HepG2 (cell line): ENCODE results near the gene TEX51. TPM values are rescaled to one million over a fixed set of nuclear protein-coding genes. Genes with fewer than 3 reads are reported as not detected.

Experiments
- ATAC-seq: fragments of 200-7000 bp; cut with Tn5 transposase; 3 replicates; pipeline ENCODE4 v1.9.1; 2020; ENCODE audit warnings: mild to moderate bottlenecking, moderate library complexity
- BruUV-seq: library from RNA; stranded (reverse); fragments of 400-500 nt; replicated peaks from 2 replicates; lab custom pipeline; 2021; lab: Mats Ljungman, UMichigan
- CTCF ChIA-PET: fragments of 300-600 bp; formaldehyde crosslinking; extraction: SDS; loops from one replicate; lab custom pipeline; 2021; ENCODE audit warnings: low total read pairs, inconsistent platforms, low intra/inter-chr PET ratio; lab: Yijun Ruan, JAX
- POLR2A ChIA-PET: fragments of 350-600 bp; sonication (Branson Sonifier 250); formaldehyde crosslinking; loops from one replicate; lab custom pipeline; 2020; ENCODE audit warnings: antibody characterized with exemption, inconsistent platforms; lab: Yijun Ruan, JAX
- DNase-seq: peaks from one replicate; pipeline ENCODE4 v3.0.0-alpha.2; 2015; ENCODE audit warnings: low spot score
- FAIRE-seq: peaks from 3 replicates; lab custom pipeline; 2011; peaks lifted over from hg19 to GRCh38; lab: Jason Lieb, UNC
- H2AFZ ChIP-seq: one replicate; pipeline ENCODE4 v1.6.1; 2011; ENCODE audit warnings: low read length, inconsistent platforms
- H3K27ac ChIP-seq: fragments of 300-600 bp; 3 replicates; pipeline ENCODE4 v1.8.0; 2011; ENCODE audit warnings: mixed run types, mild to moderate bottlenecking, mixed read lengths, low read length, inconsistent platforms; ENCODE audit not compliant: insufficient read depth; ENCODE audit errors: extremely low read length
- H3K27me3 ChIP-seq, 2 experiments: fragments of 200-600 bp in 1 of 2; 2 replicates in 1 of 2; 3 replicates in 1 of 2; pipeline versions ENCODE4 v1.6.0 to v1.8.0; 2011; ENCODE audit warnings: low read length in 2 of 2, mild to moderate bottlenecking in 2 of 2, moderate library complexity in 2 of 2, inconsistent platforms in 1 of 2; ENCODE audit not compliant: insufficient read depth in 2 of 2, control insufficient read depth in 1 of 2
- H3K36me3 ChIP-seq, 2 experiments: fragments of 200-600 bp in 1 of 2; replicated peaks in 1 of 2; 2 replicates in 1 of 2; 3 replicates in 1 of 2; pipeline versions ENCODE4 v1.5.1 to v1.8.0; 2011; ENCODE audit warnings: low read length in 2 of 2, inconsistent platforms in 1 of 2; ENCODE audit not compliant: insufficient read depth in 2 of 2, control insufficient read depth in 1 of 2
- H3K4me1 ChIP-seq: 2 replicates; pipeline ENCODE4 v1.5.1; 2012; ENCODE audit warnings: low read length, inconsistent platforms; ENCODE audit not compliant: insufficient read depth
- H3K4me2 ChIP-seq: 2 replicates; pipeline ENCODE4 v1.6.0; 2011; ENCODE audit warnings: low read depth, low read length, inconsistent platforms
- H3K4me3 ChIP-seq, 3 experiments: fragments of 200-600 bp in 1 of 3; sonication (generic), shearing (Covaris generic) in 1 of 3; replicated peaks in 1 of 3; 2 replicates each; pipeline ENCODE4 v1.5.1; 2011 to 2016; ENCODE audit warnings: low read length in 3 of 3, inconsistent platforms in 2 of 3, low read depth in 2 of 3, mild to moderate bottlenecking in 2 of 3, control low read depth in 1 of 3, mixed read lengths in 1 of 3; ENCODE audit not compliant: insufficient read depth in 1 of 3
- H3K79me2 ChIP-seq: one replicate; pipeline ENCODE4 v1.6.1; 2011; ENCODE audit warnings: low read length, inconsistent platforms; ENCODE audit not compliant: insufficient read depth
- H3K9ac ChIP-seq: 2 replicates; pipeline ENCODE4 v1.6.0; 2011; ENCODE audit warnings: mild to moderate bottlenecking, low read depth, low read length, inconsistent platforms; ENCODE audit not compliant: insufficient read depth
- H3K9me3 ChIP-seq: 2 replicates; pipeline ENCODE4 v1.5.1; 2012; ENCODE audit warnings: mild to moderate bottlenecking, low read length
- H4K20me1 ChIP-seq: 2 replicates; pipeline ENCODE4 v1.6.0; 2011; ENCODE audit warnings: inconsistent platforms, mild to moderate bottlenecking, low read length, moderate library complexity; ENCODE audit not compliant: insufficient read depth
- BCL6 ChIP-seq: IDR thresholded peaks from 2 replicates; pipeline ENCODE4 v1.6.1; 2016; ENCODE audit warnings: missing genetic modification reagents, missing compliant biosample characterization
- CHD2 ChIP-seq: IDR thresholded peaks from 2 replicates; pipeline ENCODE4 v1.6.1; 2011; ENCODE audit warnings: low read depth, low read length, improper control_type of control experiment
- ESRRA ChIP-seq: sonication (generic); formaldehyde crosslinking; IDR thresholded peaks from 2 replicates; pipeline ENCODE4 v1.5.1; 2020; ENCODE audit warnings: mild to moderate bottlenecking, low read depth, missing genetic modification reagents
- HMGA1 ChIP-seq: sonication (generic); formaldehyde crosslinking; conservative IDR thresholded peaks from 2 replicates; pipeline ENCODE4 v1.4.0; 2020; ENCODE audit warnings: missing genetic modification reagents
- HNRNPL ChIP-seq: fragments of 200-400 bp; formaldehyde crosslinking; IDR thresholded peaks from 2 replicates; pipeline ENCODE4 v1.6.1; 2017; ENCODE audit warnings: mild to moderate bottlenecking, low read depth, low read length
- JDP2 ChIP-seq: sonication (generic); formaldehyde crosslinking; IDR thresholded peaks from 2 replicates; pipeline ENCODE4 v1.8.1; 2022; ENCODE audit warnings: missing genetic modification reagents, borderline replicate concordance
- MED1 ChIP-seq: sonication (generic); formaldehyde crosslinking; IDR thresholded peaks from 2 replicates; pipeline ENCODE4 v1.4.0; 2020; ENCODE audit warnings: missing genetic modification reagents
- MED13 ChIP-seq: sonication (generic); formaldehyde crosslinking; IDR thresholded peaks from 2 replicates; pipeline ENCODE4 v1.5.0; 2020; ENCODE audit warnings: missing genetic modification reagents
- MZF1 ChIP-seq: sonication (generic); formaldehyde crosslinking; IDR thresholded peaks from 2 replicates; pipeline ENCODE4 v1.8.1; 2023; ENCODE audit warnings: mild to moderate bottlenecking, missing genetic modification reagents, borderline replicate concordance
- NFATC3 ChIP-seq: sonication (generic); formaldehyde crosslinking; IDR thresholded peaks from 2 replicates; pipeline ENCODE4 v1.5.1; 2020; ENCODE audit warnings: mild to moderate bottlenecking, missing genetic modification reagents
- NFRKB ChIP-seq: fragments of 450-650 bp; IDR thresholded peaks from 2 replicates; pipeline ENCODE4 v1.6.1; 2017
- NONO ChIP-seq, 2 experiments: fragments of 450-650 bp in 1 of 2; sonication (generic) in 1 of 2; formaldehyde crosslinking in 1 of 2; IDR thresholded peaks in 1 of 2; conservative IDR thresholded peaks in 1 of 2; 2 replicates each; pipeline versions ENCODE4 v1.6.1 to v1.8.0; 2017 to 2022; ENCODE audit warnings: mild to moderate bottlenecking in 1 of 2, missing genetic modification reagents in 1 of 2, moderate library complexity in 1 of 2
- SP1 ChIP-seq, 2 experiments: fragments of 450-650 bp in 1 of 2; sonication (generic) in 1 of 2; formaldehyde crosslinking in 1 of 2; IDR thresholded peaks; 2 replicates each; pipeline versions ENCODE4 v1.4.0 to v1.6.1; 2016 to 2020; ENCODE audit warnings: missing genetic modification reagents in 1 of 2
- SSRP1 ChIP-seq: IDR thresholded peaks from 2 replicates; pipeline ENCODE4 v1.6.1; 2016; ENCODE audit warnings: control low read depth
- ZBTB42 ChIP-seq: sonication (generic); formaldehyde crosslinking; IDR thresholded peaks from 2 replicates; pipeline ENCODE4 v1.5.0; 2020; ENCODE audit warnings: mild to moderate bottlenecking, missing genetic modification reagents
- ZFX ChIP-seq: sonication (generic); formaldehyde crosslinking; IDR thresholded peaks from 2 replicates; pipeline ENCODE4 v1.4.0; 2020; ENCODE audit warnings: mild to moderate bottlenecking, low read depth, missing genetic modification reagents, moderate library complexity
- ZIK1 ChIP-seq: sonication (generic); formaldehyde crosslinking; IDR thresholded peaks from 2 replicates; pipeline ENCODE4 v1.5.0; 2020; ENCODE audit warnings: mild to moderate bottlenecking, low read depth, missing genetic modification reagents, borderline replicate concordance
- ZNF552 ChIP-seq: sonication (generic); formaldehyde crosslinking; IDR thresholded peaks from 2 replicates; pipeline ENCODE4 v1.9.0; 2022; ENCODE audit warnings: missing genetic modification reagents, mild to moderate bottlenecking, borderline replicate concordance
- ZNF557 ChIP-seq: sonication (generic); formaldehyde crosslinking; IDR thresholded peaks from 2 replicates; pipeline ENCODE4 v1.4.0; 2020; ENCODE audit warnings: missing genetic modification reagents
- ZNF614 ChIP-seq: IDR thresholded peaks from 2 replicates; pipeline ENCODE4 v1.6.1; 2018; ENCODE audit warnings: missing biosample characterization, missing genetic modification reagents, inconsistent platforms, borderline replicate concordance
- ZNF768 ChIP-seq: sonication (generic); formaldehyde crosslinking; IDR thresholded peaks from 2 replicates; pipeline ENCODE4 v1.4.0; 2020; ENCODE audit warnings: missing genetic modification reagents
- WGBS: methylation state at CpG from one replicate; pipeline ENCODE4 v1.1.6; 2017; ENCODE audit warnings: low lambda C conversion rate; 5-methylcytosine and 5-hydroxymethylcytosine counted together
- in situ Hi-C: cut with HindIII; loops from 2 replicates; pipeline ENCODE4 v1.10.0; 2017; ENCODE audit warnings: low pct_unique_long_range_greater_than_20kb; ENCODE audit not compliant: extremely low pct_ligation_motif_present
- intact Hi-C: fragments of 100-400 bp; cut with micrococcal nuclease; formaldehyde crosslinking; loops from one replicate; pipeline ENCODE4 v1.10.0; 2022; ENCODE audit not compliant: unreplicated experiment
- polyA plus RNA-seq, 8 experiments: library from polyadenylated mRNA; depleted of rRNA in 3 of 8; stranded (reverse) in 7 of 8; unstranded in 1 of 8; fragments of >200 nt; fragmentation: Illumina TruSeq in 4 of 8; extraction: Trizol in 4 of 8; gene quantifications; 2 replicates each; pipeline versions ENCODE4 v1.2.1 to v1.2.3, GENCODE V29; 2011 to 2016; ENCODE audit warnings: low read depth in 4 of 8, missing spikeins in 1 of 8, mixed read lengths in 1 of 8; ENCODE audit not compliant: insufficient read depth in 1 of 8
- total RNA-seq, 5 experiments: library from RNA; depleted of rRNA; stranded (reverse); fragments of >200 nt; fragmentation: Illumina TruSeq; extraction: Trizol; gene quantifications; 2 replicates each; pipeline ENCODE4 v1.2.3, GENCODE V29; 2016; ENCODE audit warnings: low read depth in 1 of 5
- TF ChIP-seq, protein P1 (sequence below): sonication (generic); formaldehyde crosslinking; IDR thresholded peaks from 2 replicates; pipeline ENCODE4 v1.5.0; 2020; ENCODE audit warnings: mild to moderate bottlenecking, missing genetic modification reagents
- TF ChIP-seq, protein P2 (sequence below): sonication (generic); formaldehyde crosslinking; IDR thresholded peaks from 2 replicates; pipeline ENCODE4 v1.8.0; 2022; ENCODE audit warnings: missing genetic modification reagents, low read depth, mild to moderate bottlenecking, borderline replicate concordance

The TEX51 gene
- total and polyA plus RNA-seq, 2 of the 13 experiments (the other 11 are each of a cell fraction or from before 2014, with no cell fraction given): not detected

- no peak for TF ChIP-seq ZIK1 (CRISPR knock-in tag)
- no peak for TF ChIP-seq ZNF557 (CRISPR knock-in tag)
- peak; percentile 39; the same call in 1 of the 2 replicates for TF ChIP-seq NFRKB
- TF ChIP-seq, protein P1, sequence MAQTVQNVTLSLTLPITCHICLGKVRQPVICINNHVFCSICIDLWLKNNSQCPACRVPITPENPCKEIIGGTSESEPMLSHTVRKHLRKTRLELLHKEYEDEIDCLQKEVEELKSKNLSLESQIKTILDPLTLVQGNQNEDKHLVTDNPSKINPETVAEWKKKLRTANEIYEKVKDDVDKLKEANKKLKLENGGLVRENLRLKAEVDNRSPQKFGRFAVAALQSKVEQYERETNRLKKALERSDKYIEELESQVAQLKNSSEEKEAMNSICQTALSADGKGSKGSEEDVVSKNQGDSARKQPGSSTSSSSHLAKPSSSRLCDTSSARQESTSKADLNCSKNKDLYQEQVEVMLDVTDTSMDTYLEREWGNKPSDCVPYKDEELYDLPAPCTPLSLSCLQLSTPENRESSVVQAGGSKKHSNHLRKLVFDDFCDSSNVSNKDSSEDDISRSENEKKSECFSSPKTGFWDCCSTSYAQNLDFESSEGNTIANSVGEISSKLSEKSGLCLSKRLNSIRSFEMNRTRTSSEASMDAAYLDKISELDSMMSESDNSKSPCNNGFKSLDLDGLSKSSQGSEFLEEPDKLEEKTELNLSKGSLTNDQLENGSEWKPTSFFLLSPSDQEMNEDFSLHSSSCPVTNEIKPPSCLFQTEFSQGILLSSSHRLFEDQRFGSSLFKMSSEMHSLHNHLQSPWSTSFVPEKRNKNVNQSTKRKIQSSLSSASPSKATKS (CRISPR knock-in tag): no peak
- TF ChIP-seq SP1 (IDR thresholded peaks at IDR 0.05): peak; percentile 49; the same call in 1 of the 2 replicates
- TF ChIP-seq SP1 (CRISPR knock-in tag; IDR thresholded peaks at IDR 0.05): no peak
- TF ChIP-seq, protein P2, sequence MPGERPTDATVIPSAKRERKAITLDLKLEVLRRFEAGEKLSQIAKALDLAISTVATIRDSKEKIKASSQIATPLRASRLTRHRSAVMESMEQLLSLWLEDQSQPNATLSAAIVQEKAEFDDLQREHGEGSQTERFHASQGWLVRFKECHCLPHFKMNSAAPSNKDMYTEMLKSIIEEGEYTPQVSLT (CRISPR knock-in tag): no peak
- no peak for TF ChIP-seq JDP2
- no peak for TF ChIP-seq SSRP1 (CRISPR knock-in tag)
Measured at GRCh38 chr2:126879348-126880298, 19.1 kb upstream of the TEX51 start (continued).

DNA sequence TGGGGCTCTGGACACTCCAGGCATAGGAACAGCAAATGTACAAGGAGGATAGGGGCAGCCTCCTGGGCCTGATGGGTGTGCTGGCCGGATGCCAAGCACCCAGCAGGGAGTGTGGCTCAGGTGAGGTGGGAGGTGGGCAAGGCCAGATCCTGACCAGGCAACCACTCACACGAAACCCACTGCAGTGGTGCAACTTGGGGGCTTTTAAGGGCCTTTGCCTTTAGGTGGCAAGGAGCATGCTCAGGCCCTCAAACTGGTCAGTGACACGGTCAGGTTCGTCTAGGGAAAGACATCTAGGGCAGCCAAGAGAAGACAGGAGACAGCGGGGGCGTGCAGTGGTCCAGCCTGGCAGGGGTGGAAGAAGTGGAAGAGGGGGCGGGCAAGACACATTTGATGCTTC lies 18.4 kb upstream of the TEX51 start:
- no peak overlapping the region for H3K27ac ChIP-seq
- no peak overlapping the region for H2AFZ ChIP-seq
- 38% methylated on average over 7 of the region's 7 CpGs for WGBS
- H3K4me3 ChIP-seq: no peak overlapping the region
- FAIRE-seq: no peak
- H3K9me3 ChIP-seq: peaks cover 5% of the 10 kb centered on the region
- H3K27me3 ChIP-seq: peaks cover 1 to 20% of the 10 kb centered on the region in 2 experiments; a peak in 4 of 5 replicates
- no peak for DNase-seq
- H3K36me3 ChIP-seq: no peaks in the 10 kb centered on the region
- POLR2A ChIA-PET: no interaction called here
- no peaks in the 10 kb centered on the region for H4K20me1 ChIP-seq
- H3K79me2 ChIP-seq: no peaks in the 10 kb centered on the region
- no peak overlapping the region for H3K9ac ChIP-seq
- H3K4me2 ChIP-seq: no peak overlapping the region
- H3K4me1 ChIP-seq: no peaks in the 10 kb centered on the region
- no TSS peak for BruUV-seq
- in situ Hi-C loops: no loop called here
- no peak for ATAC-seq
- intact Hi-C loops: no loop called here
- CTCF ChIA-PET: no interaction called here
- TF ChIP-seq CHD2 (no peak), BCL6 (CRISPR knock-in tag) (no peak), ZNF768 (CRISPR knock-in tag) (no peak), ZNF614 (CRISPR knock-in tag) (no peak), ESRRA (CRISPR knock-in tag) (no peak), MED1 (no peak), NFATC3 (no peak), ZFX (CRISPR knock-in tag) (no peak), MZF1 (CRISPR knock-in tag) (no peak), ZNF552 (no peak), NONO (IDR thresholded peaks at IDR 0.05) (no peak), NONO (CRISPR knock-in tag; conservative IDR thresholded peaks at IDR 0.05) (no peak), ZBTB42 (no peak), MED13 (CRISPR knock-in tag) (no peak), HMGA1 (CRISPR knock-in tag) (no peak), HNRNPL (no peak)
